Raji (cell line): ENCODE measurements around the gene TAS1R2.

Source experiments
- POLR2A ChIP-seq: IDR thresholded peaks from 2 replicates; pipeline ENCODE4 v1.6.1; 2011; ENCODE audit warnings: low read depth, low read length, control low read depth; ENCODE audit not compliant: insufficient read depth

TAS1R2 gene

GRCh38 chr1:18858070-18858688, 1.3 kb downstream of the TAS1R2 start:
- TF ChIP-seq POLR2A: no peak

GRCh38 chr1:18856435-18856834, 3.0 kb downstream of the TAS1R2 start:
- no peak for TF ChIP-seq POLR2A

GRCh38 chr1:18855573-18855972, 3.9 kb downstream of the TAS1R2 start:
- TF ChIP-seq POLR2A: no peak

DNA sequence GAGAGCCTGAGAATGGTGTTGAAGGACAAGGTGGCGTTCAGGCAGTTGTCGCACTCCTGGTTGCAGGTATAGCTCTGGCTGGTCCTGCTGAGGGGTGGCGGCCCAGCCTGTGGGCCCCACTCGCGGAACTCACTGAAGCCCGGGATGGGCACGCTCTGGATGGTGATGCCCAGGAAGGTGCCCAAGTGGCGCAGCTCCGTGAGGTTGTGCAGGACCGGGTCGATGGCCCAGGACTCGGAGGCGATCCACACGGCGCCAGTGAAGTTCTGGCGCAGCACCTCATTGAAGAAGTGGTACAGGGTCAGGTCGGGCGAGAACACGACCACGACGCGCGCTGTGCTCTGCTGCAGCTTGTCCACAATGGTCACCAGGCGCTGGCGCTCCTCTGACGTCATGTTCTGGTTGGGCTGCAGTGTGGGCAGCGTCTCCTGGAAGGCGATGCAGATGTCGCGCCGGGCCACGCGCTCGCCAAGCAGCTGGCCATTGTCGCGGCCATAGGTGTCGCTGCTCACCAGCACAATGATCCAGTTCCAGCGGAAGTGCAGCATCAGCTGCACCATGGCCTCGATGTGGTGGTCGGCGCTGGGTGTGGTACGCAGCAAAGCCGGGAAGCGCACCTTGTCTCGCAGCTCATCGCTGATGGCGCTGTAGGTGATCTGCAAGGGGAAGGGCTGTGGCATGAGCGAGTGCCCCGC, 5.0 kb downstream of the TAS1R2 start:
- no peak for TF ChIP-seq POLR2A

- no peak for TF ChIP-seq POLR2A
Measured at GRCh38 chr1:18852501-18852900, 7.0 kb downstream of the TAS1R2 start.

- TF ChIP-seq POLR2A: no peak
Measured at GRCh38 chr1:18849261-18849711, 10.2 kb downstream of the TAS1R2 start.

DNA sequence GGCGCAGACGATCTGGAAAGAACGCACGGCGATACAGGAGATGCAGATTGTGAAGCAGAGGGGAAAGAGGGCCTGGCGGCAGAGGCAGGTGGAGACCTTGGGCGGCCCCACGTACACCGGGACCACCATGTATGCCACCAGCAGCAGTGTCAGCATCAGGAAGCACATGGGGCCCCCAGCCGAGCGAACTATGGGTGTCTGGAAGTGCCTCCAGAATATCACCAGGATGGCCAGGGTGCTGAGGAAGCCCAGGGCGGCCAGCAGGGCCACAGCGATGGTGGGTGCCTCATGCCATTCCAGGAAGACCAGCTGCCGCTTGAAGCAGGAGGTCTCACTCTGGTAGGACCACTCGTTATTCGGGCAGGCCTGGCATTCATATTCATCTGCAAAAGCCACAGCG, 19.3 kb downstream of the TAS1R2 start:
- no peak for TF ChIP-seq POLR2A

GRCh38 chr1:18836654-18837053, 22.8 kb downstream of the TAS1R2 start:
- no peak for TF ChIP-seq POLR2A

- TF ChIP-seq POLR2A: no peak
Measured at GRCh38 chr1:18831656-18832055, 27.8 kb downstream of the TAS1R2 start.

DNA sequence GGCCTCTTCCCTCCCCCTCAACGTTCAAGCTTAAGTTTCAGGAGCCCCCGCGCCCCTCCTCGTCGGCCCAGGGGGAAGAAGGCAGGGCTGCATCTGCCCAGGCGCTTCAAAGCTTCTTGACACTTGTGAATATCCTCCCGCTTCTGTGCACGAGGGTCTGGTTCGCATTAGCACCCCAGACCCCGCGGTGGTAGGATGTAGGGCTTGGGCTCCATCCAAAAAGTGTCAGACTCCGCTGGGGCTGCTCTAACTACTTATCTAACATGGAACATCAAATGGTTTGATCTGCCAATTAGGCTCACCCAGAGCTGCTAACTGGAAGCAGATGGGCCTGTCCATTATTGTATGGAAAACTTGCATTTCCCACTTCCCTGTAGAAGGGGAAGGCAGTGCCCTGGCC, 28.9 kb downstream of the TAS1R2 start:
- no peak for TF ChIP-seq POLR2A

GRCh38 chr1:18829671-18830070, 29.8 kb downstream of the TAS1R2 start:
- no peak for TF ChIP-seq POLR2A

GRCh38 chr1:18828224-18828623, 31.2 kb downstream of the TAS1R2 start:
- TF ChIP-seq POLR2A: no peak

GRCh38 chr1:18823438-18823837, 36.0 kb downstream of the TAS1R2 start:
- TF ChIP-seq POLR2A: no peak

DNA sequence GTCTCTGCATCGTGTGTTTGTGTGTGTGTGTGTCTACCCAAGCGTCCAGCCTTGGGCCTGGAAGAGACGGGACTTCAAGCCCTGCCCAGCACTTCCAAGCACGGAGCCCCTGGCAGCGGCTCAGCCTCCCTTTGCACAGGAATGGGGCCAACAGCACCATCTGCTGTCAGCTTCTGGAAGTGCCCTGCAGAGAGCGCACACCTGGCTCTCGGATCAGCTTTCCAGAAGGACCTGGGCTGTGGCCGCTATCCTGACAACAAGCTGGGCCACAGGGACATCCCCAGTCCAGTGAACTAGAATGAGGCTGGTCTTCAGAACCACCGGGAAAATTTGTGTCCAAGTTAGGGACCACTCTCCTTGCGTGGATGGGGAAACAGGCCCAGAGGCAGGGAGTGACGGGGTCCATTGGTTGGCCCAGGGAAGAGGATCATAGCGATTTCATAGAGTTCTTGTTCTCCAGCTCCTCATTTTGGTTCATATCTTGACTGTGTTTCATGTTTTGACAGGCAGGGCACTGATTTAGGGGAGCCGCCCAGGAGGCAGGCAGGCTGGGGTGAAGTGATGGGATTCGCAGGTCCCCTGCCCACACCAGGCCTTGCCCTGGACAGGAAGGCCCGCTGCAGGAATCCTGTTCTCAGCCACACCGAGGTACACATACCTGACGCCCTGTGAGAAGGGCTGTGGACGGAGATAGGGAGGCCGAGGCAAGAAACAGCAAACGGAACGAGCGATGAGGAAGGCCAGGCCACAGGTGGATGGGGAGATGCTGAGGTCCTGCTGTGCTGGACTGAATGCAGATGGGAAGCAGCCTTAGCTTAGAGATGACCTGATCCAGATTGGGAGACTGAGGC, 38.4 kb downstream of the TAS1R2 start:
- TF ChIP-seq POLR2A: no peak

- TF ChIP-seq POLR2A: no peak
Measured at GRCh38 chr1:18819986-18820790, 39.3 kb downstream of the TAS1R2 start.
